Ascending aorta (tissue), 2 donors: Measurements from ENCODE around the gene COX7A2L. TPM values are rescaled to one million over a fixed set of nuclear protein-coding genes. Genes with fewer than 3 reads are reported as not detected.
A peak's percentile ranks its signal among the peaks of the same experiment; 100 is the strongest.

Experiments
- DNase-seq, 2 donors: peaks; one replicate each; pipeline ENCODE4 v3.0.0-alpha.2; 2019; ENCODE audit warnings: low spot score in 2 of 2
- H3K27ac ChIP-seq, 2 donors: fragments of 200-600 bp; sonication (generic); one replicate each; pipeline ENCODE4 v1.5.1; 2016 to 2017; ENCODE audit warnings: mild to moderate bottlenecking in 1 of 2
- H3K27me3 ChIP-seq: fragments of 200-600 bp; sonication (generic); one replicate; pipeline ENCODE4 v1.5.1; 2017
- H3K36me3 ChIP-seq, 2 donors: fragments of 200-600 bp; sonication (generic); one replicate each; pipeline ENCODE4 v1.5.1; 2016
- H3K4me1 ChIP-seq, 2 donors: fragments of 200-600 bp; sonication (generic); one replicate each; pipeline ENCODE4 v1.5.1; 2016 to 2017; ENCODE audit warnings: mild to moderate bottlenecking in 1 of 2
- H3K4me3 ChIP-seq, 2 donors: fragments of 200-600 bp; sonication (generic); one replicate each; pipeline ENCODE4 v1.5.1; 2016 to 2017; ENCODE audit warnings: mild to moderate bottlenecking in 1 of 2
- H3K9me3 ChIP-seq, 2 donors: fragments of 200-600 bp; sonication (generic); one replicate each; pipeline ENCODE4 v1.5.1; 2016
- CTCF ChIP-seq, 3 experiments: fragments of 200-600 bp in 2 of 3; fragments of 450-650 bp in 1 of 3; sonication (generic) in 2 of 3; IDR thresholded peaks; one replicate each; pipeline ENCODE4 v1.5.1; 2016 to 2019; ENCODE audit warnings: antibody characterized with exemption in 3 of 3, mild to moderate bottlenecking in 1 of 3, moderate library complexity in 1 of 3
- intact Hi-C: fragments of 100-400 bp; cut with DNase I; formaldehyde crosslinking; loops from one replicate; pipeline ENCODE4 v1.15.1; 2023
- total RNA-seq: library from RNA; depleted of rRNA; stranded (reverse); fragments of >200 nt; gene quantifications from one replicate; pipeline ENCODE4 v1.1.0, GENCODE V29; 2016

Gene COX7A2L
- total RNA-seq, 1 donor from 2014 or later: 35.2 TPM

DNA sequence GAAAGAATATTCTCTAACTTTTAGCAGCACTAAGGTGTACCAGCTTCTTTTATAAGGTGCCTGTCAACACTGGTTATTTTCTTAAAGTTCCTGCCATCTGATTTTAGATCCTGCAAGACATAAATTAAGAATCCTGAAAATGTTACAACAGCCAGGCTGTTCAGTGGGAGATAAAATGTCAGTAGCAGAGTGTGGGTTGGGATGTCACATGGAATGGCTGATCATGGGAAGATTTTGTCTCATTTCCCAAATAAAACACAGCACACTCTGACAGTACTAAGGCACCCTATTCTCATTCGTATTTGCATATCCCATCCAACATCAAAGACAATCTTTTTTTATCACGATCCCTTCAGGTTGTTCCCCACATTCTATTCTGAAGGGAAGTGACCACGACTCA lies 2.4 kb upstream of the COX7A2L start:
- Histone ChIP-seq H3K36me3 (no peaks in the 10 kb centered on the region), H3K4me1 (peaks cover 0 to 21% of the 10 kb centered on the region in 2 donors), H3K27ac (no peak overlapping the region), H3K9me3 (no peaks in the 10 kb centered on the region), H3K4me3 (no peak overlapping the region), H3K27me3 (no peaks in the 10 kb centered on the region)
- intact Hi-C loops: no loop called here
- no peak for DNase-seq
- no peak for TF ChIP-seq CTCF (IDR thresholded peaks at IDR 0.05)

DNA sequence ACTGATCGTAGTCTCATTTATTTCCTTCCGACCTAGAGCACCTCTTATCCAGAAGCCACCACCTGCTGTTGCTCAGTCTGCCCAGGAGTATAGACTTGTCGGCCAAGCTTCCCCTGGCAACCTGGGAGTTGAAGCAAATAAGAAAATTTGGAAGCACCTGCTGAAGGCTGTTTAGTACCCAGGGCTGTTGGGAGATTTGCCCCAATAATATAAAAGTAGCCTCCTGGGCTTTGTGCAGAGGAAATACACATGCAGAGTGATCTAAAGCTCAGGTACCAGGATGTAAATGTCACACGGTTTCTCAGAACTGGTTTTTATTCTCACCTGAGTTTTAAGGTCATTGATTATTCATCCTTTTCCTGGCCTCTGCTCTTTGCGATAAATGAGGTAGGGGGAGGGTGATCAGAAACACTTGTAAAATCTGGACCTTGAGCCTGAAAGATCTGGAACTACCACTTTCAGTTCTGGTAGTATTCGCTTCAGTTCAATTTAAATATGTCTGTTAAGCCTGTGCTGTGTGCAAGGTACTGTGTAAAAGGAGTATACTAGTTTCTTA lies 789 bp upstream of the COX7A2L start:
- Histone ChIP-seq H3K36me3 (no peaks in the 10 kb centered on the region), H3K27ac (peak overlapping the region; percentile 82 to 95), H3K4me3 (peak overlapping the region; percentile 61 to 97), H3K4me1 (peaks cover 0 to 23% of the 10 kb centered on the region in 2 donors), H3K9me3 (no peaks in the 10 kb centered on the region), H3K27me3 (no peaks in the 10 kb centered on the region)
- no peak for DNase-seq
- intact Hi-C loops: loop anchor here (1.0 to 2.0 kb wide), 3 partner anchors 20 to 521 kb away; no protein-coding TSS in a partner anchor
- TF ChIP-seq CTCF (IDR thresholded peaks at IDR 0.05): no peak

DNA sequence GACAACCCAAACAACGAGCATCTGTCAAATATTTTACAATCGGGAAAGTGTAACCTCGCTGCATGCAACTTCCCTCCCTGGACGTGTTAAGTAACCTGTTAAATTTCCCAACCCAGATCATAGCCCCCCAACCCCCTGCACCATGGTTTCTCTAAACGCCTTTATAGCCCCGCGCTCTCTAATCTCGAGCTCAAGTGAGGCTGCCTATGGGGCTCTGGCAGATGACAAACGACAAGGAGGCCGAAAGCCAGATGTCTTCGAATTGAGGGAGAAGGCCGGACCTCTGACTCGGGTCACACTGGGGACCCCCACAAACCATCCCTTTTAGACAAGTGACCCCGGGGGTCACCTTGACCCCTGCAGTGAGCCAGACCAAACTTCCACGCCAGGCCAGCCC lies 526 bp downstream of the COX7A2L start:
- Histone ChIP-seq H3K9me3 (no peaks in the 10 kb centered on the region), H3K4me3 (peak overlapping the region; percentile 61 to 97), H3K4me1 (peaks cover 0 to 23% of the 10 kb centered on the region in 2 donors), H3K27ac (peak overlapping the region; percentile 82 to 95), H3K27me3 (no peaks in the 10 kb centered on the region), H3K36me3 (no peaks in the 10 kb centered on the region)
- no peak for DNase-seq
- intact Hi-C loops: loop anchor here (2.0 kb wide), 1 partner anchor 520 kb away; no protein-coding TSS in a partner anchor
- no peak for TF ChIP-seq CTCF (IDR thresholded peaks at IDR 0.05)

- no peak for TF ChIP-seq CTCF (IDR thresholded peaks at IDR 0.05)
- Histone ChIP-seq H3K9me3 (no peaks in the 10 kb centered on the region), H3K4me1 (peaks cover 0 to 23% of the 10 kb centered on the region in 2 donors), H3K4me3 (peak overlapping the region; percentile 61 to 97), H3K36me3 (no peaks in the 10 kb centered on the region), H3K27ac (no peak overlapping the region), H3K27me3 (no peaks in the 10 kb centered on the region)
- intact Hi-C loops: loop anchor here (2.0 kb wide), 1 partner anchor 519 kb away; no protein-coding TSS in a partner anchor
- DNase-seq: no peak
These were observed 993 bp downstream of the COX7A2L start for GRCh38 chr2:42359965-42360483.

DNA sequence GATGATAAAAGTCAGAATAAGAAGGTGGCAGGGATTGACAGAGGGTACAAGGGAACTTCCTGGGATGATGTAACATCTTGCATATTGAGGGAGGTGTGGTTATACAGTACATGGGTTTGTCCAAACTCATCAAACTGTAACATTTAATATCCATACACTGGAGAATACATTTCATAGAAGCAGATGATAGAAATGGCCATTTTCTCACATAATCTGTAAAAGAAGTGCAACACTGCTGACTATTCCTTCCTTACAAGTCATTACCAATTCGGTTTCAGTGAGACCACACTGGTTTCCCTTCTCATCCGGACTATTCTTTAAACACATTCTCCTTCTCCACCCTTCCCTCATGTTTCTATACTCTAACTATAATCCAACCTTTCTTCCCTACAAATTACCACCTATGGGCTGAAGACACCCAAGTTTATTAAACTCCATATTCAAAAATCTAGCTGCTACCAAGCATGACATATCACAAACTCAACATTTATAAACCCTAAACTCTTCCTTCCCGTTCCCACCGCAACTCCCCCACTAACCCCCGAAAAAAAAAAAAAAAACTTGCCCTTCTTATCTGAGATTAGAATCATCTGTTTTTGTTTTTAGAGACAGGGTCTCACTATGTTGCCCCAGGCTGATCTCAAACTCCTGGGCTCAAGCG lies 1.6 kb downstream of the COX7A2L start:
- Histone ChIP-seq H3K9me3 (no peaks in the 10 kb centered on the region), H3K4me1 (peaks cover 0 to 23% of the 10 kb centered on the region in 2 donors), H3K27me3 (no peaks in the 10 kb centered on the region), H3K36me3 (no peaks in the 10 kb centered on the region), H3K4me3 (peak overlapping the region; percentile 61 to 97), H3K27ac (no peak overlapping the region)
- TF ChIP-seq CTCF (IDR thresholded peaks at IDR 0.05): no peak
- intact Hi-C loops: no loop called here
- DNase-seq: no peak
